GM10248 (cell line): Measurements from ENCODE around the gene FGF1.

ENCODE experiments used
- CTCF ChIA-PET: fragments of 300-600 bp; sonication (Branson Sonifier 250); formaldehyde crosslinking; extraction: SDS; loops from one replicate; lab custom pipeline; 2021; ENCODE audit warnings: antibody characterized with exemption; lab: Yijun Ruan, JAX
- POLR2A ChIA-PET: fragments of 350-650 bp; sonication (Branson Sonifier 250); formaldehyde crosslinking; extraction: SDS; loops from one replicate; lab custom pipeline; 2020; ENCODE audit warnings: antibody characterized with exemption; lab: Yijun Ruan, JAX
- DNase-seq: peaks from one replicate; pipeline ENCODE4 v3.0.0; 2012; ENCODE audit errors: extremely low spot score
- TF ChIP-seq, protein P1 (sequence below): IDR thresholded peaks from 2 replicates; pipeline ENCODE4 v1.5.1; 2012; ENCODE audit warnings: mild to moderate bottlenecking, low read depth; ENCODE audit errors: extremely low read depth, missing control alignments, control extremely low read depth

The FGF1 gene

DNA sequence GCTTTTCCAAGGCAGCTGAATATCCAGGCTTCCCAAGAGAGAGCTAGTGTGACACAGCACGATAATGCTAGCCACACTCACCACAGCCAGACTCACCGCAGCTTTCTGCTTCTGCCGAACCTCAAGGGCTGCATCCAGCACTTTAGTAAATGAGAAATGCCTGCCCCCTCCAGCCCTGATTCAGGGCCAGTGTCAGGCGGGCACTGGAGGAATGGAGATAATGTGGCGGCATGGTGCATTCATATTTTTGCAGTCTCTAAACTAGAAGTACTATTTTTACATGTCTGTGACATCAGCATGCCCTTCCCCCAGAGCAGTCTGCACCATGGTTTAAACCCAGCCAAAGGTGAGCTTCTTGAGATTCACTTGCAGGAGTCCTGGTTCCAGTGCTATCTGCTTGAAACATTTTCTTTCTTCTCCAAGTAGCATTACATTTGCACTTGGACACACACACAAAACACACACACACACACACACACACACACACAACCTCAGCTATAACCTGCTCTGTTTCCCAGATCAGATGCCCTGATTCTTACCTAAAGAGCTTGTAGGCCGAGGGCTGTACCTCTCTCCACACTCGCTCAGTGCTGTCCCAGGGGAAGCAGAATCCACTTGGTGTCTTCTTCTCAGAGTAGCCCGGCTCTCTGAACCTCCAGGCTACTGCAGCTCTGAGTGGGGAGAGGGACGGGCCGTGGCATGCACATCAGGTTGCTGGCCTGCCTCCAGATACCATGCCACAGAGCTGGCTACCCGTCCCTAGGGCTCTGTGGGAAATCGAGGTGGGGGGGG is at the start of gene FGF1:
TSS of gene FGF1 (minus strand) at position 673 of the 792 bp plus-strand sequence. CDS start 71,963 bp downstream, outside the sequence.
- TF ChIP-seq, protein P1, sequence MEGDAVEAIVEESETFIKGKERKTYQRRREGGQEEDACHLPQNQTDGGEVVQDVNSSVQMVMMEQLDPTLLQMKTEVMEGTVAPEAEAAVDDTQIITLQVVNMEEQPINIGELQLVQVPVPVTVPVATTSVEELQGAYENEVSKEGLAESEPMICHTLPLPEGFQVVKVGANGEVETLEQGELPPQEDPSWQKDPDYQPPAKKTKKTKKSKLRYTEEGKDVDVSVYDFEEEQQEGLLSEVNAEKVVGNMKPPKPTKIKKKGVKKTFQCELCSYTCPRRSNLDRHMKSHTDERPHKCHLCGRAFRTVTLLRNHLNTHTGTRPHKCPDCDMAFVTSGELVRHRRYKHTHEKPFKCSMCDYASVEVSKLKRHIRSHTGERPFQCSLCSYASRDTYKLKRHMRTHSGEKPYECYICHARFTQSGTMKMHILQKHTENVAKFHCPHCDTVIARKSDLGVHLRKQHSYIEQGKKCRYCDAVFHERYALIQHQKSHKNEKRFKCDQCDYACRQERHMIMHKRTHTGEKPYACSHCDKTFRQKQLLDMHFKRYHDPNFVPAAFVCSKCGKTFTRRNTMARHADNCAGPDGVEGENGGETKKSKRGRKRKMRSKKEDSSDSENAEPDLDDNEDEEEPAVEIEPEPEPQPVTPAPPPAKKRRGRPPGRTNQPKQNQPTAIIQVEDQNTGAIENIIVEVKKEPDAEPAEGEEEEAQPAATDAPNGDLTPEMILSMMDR = no peak
- ChIA-PET CTCF (interaction anchor here (0.8 to 4.8 kb wide), 6 partner anchors 10 to 203 kb away, joined by 3 to 15 read pairs (median 3); no protein-coding TSS in a partner anchor), POLR2A (no interaction called here)
- no peak for DNase-seq

DNA sequence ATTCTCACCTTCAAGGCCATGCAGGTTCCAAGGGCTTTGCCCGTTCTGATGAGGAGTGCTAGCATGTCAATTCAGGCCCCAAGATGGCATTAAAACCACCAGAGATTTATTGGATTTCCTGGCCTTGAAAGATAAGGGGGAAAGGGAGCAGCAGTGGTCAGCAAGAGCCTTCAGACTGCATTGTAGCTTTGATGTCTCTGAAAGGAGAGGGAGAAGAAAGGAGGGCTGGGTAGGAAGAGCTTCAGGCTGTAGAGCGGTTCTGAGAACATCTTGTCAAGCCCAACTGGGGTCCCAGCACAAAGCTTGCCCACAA is 41.8 kb upstream of the FGF1 start:
- ChIA-PET CTCF (interaction anchor here (1.4 to 7.2 kb wide), 5 partner anchors 9 to 44 kb away, joined by 3 to 37 read pairs (median 4); no protein-coding TSS in a partner anchor), POLR2A (no interaction called here)
- DNase-seq = no peak
- TF ChIP-seq, protein P1 = no peak

DNA sequence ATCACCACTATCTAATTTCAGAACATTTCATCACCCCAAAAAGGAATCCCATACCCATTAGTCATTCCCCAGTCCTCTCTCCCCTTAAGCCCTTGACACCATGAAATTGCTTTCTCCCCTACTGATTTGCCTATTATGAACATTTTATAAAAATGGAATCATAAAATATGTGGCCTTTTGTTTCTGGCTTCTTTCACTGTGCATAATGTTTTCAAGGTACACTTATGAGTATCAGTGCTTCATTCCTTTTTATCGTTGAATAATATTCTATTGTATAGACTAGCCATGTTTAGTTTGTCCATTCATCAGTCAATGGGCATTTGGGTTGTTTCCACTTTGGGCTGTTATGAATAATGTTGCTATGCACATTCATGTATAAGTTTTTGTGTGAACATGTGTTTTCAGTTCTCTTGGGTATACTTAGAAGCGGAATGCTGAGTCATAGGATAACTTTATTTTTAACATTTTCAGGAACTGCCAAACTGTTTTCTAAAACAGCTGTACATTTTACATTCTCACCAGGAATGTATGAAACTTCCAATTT is 40.4 kb upstream of the FGF1 start:
- no peak for DNase-seq
- ChIA-PET CTCF (interaction anchor here (4.8 kb wide), 1 partner anchor 14 kb away, joined by 31 read pairs; no protein-coding TSS in a partner anchor), POLR2A (no interaction called here)
- TF ChIP-seq, protein P1 = no peak

DNA sequence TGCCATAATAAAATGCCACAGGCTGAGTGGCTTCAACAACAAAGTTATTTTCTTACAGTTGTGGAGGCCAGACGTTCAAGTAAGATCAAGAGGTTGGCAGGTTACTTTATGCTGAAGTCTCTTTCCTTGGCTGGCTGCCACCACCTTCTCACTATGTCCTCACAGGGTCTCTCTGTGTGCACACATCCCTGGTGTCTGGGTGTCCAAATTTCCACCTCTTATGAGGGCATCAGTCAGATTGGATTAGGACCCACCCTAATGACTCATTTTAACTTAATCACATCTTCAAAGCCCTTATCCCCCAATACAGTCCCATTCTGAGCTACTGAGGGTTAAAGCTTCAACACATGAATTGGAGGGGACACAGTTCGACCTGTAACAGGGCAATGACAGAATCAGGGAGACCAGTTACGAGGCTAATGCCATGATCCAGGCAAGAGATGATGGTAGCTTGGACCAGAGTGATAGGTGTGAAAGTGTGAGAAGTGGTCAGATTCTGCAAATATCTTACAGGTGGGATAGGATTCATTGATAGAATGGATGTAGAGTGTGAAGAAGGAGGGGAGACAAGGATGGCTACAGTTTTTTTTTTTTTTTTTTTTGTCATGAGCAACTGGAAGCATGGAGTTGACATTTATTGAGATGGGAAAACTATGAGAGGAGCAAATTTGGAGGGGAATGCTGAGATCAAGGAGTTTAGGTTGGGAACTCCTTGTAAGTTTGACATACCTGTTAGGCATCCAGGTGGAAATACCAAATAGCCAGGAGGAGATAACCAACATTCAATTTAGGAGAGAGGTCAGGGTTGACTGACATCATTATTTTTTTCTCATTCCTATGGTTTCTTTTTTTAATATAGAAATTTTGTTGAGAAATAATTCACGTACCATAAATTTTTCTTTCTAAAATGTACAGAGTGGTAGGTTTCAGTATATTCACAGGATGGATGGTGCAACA is 39.6 kb upstream of the FGF1 start:
- POLR2A ChIA-PET = no interaction called here
- DNase-seq = no peak
- CTCF ChIA-PET = interaction anchor here (4.8 to 5.1 kb wide), 2 partner anchors 11 to 13 kb away, joined by 31 to 66 read pairs; no protein-coding TSS in a partner anchor
- TF ChIP-seq, protein P1 = no peak

DNA sequence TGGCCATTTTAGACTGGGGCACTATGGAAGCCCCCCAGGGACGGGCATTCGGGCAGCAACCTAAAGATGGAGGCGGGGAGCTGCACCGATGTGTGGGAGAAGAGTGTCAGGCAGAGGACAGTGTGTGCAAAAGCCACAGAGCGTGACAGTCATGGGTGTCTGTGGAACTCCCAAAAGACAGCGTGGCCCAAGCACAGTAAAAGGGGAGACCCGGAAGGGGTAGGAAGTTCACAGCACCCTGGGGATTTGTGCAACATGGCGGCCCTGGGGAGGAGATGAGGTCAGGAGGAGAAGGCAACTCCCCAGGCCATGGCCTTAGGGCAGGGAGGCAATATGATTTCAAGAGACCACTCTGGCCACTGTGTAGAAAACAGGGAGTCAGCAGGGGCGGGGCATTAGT is 38.9 kb upstream of the FGF1 start:
- POLR2A ChIA-PET = no interaction called here
- CTCF ChIA-PET = interaction anchor here (1.1 to 5.1 kb wide), 4 partner anchors 11 to 163 kb away, joined by 3 to 66 read pairs (median 4); no protein-coding TSS in a partner anchor
- TF ChIP-seq, protein P1 = no peak
- no peak for DNase-seq

DNA sequence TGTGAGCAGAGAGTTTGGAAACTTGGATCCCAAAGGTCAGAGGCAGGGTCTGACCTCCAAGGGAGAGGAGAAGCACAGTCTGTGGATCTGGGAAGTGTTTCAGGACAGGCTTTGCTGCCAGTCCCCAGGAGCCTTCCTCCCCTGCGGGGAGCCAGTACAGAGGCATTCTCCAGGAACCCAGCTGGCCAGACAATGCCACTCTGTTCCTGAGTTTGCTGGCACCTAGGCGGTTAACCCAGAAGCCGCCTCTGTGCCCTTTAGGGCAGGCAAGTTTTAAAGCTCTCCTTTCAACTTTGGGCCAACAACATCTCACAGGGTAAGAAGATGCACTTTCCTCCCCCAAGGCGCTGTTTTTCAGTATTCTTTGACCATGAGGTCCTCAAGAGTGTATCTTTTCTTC is 37.0 kb upstream of the FGF1 start:
- POLR2A ChIA-PET = no interaction called here
- DNase-seq = no peak
- CTCF ChIA-PET = interaction anchor here (1.1 to 5.1 kb wide), 5 partner anchors 9 to 159 kb away, joined by 3 to 66 read pairs (median 4); no protein-coding TSS in a partner anchor
- TF ChIP-seq, protein P1 = no peak
